ENCODE data around the gene SMO. TPM values are rescaled to one million over a fixed set of nuclear protein-coding genes. Genes with fewer than 3 reads are reported as not detected.
"Not testable (repeated sequence)": the region's sequence is repeated elsewhere in the genome, so short reads cannot be mapped to it uniquely, and the experiment has no call there.

Gene SMO
- total and polyA plus RNA-seq, 2 donors (not counting 1 experiment from before 2014, with no cell fraction given), result 4.5 to 12.6 TPM

- TF ChIP-seq EZH2 (IDR thresholded peaks at IDR 0.05; ENCODE audit: low read length, missing control alignments) (no peak), CTCF (conservative IDR thresholded peaks at IDR 0.05 in 1 of 2, IDR thresholded peaks at IDR 0.05 in 1 of 2; ENCODE audit: low read depth in 1 of 2, low read length in 2 of 2) (no peak)
- DNase-seq (ENCODE audit: low read depth in 2 of 2), result no peak
- Histone ChIP-seq H3K9ac (ENCODE audit: insufficient read depth, low read length) (no peak overlapping the region), H2AFZ (ENCODE audit: low read length) (no peak overlapping the region), H3K4me1 (ENCODE audit: control insufficient read depth, extremely low read depth, insufficient read depth, low read length) (no peaks in the 10 kb centered on the region), H3K27ac (ENCODE audit: insufficient read depth, low read length) (no peak overlapping the region), H3K79me2 (ENCODE audit: control insufficient read depth, insufficient read depth, low read length) (no peaks in the 10 kb centered on the region), H3K4me3 (replicated peaks in 1 of 4; ENCODE audit: control extremely low read depth in 1 of 4, insufficient read depth in 1 of 4, low read depth in 3 of 4, low read length in 4 of 4) (no peak overlapping the region), H3K4me2 (ENCODE audit: extremely low read depth, insufficient read depth, low read length) (no peak overlapping the region), H3K27me3 (ENCODE audit: control insufficient read depth, insufficient read depth, low read length) (no peaks in the 10 kb centered on the region), H3K9me3 (ENCODE audit: control insufficient read depth, insufficient read depth, low read depth, low read length) (no peaks in the 10 kb centered on the region), H4K20me1 (ENCODE audit: control insufficient read depth, extremely low read depth, insufficient read depth, low read length) (no peaks in the 10 kb centered on the region), H3K36me3 (ENCODE audit: control insufficient read depth, insufficient read depth, low read length) (no peaks in the 10 kb centered on the region)
Measured at GRCh38 chr7:129252128-129252527, 63.7 kb downstream of the SMO start.

- not testable (repeated sequence) for H3K27ac ChIP-seq (ENCODE audit: insufficient read depth, low read length); DNase-seq (ENCODE audit: low read depth in 2 of 2); H2AFZ ChIP-seq (ENCODE audit: low read length); H4K20me1 ChIP-seq (ENCODE audit: control insufficient read depth, extremely low read depth, insufficient read depth, low read length); H3K9ac ChIP-seq (ENCODE audit: insufficient read depth, low read length); H3K36me3 ChIP-seq (ENCODE audit: control insufficient read depth, insufficient read depth, low read length); H3K4me3 ChIP-seq (replicated peaks in 1 of 4; ENCODE audit: control extremely low read depth in 1 of 4, insufficient read depth in 1 of 4, low read depth in 3 of 4, low read length in 4 of 4); H3K4me1 ChIP-seq (ENCODE audit: control insufficient read depth, extremely low read depth, insufficient read depth, low read length); H3K79me2 ChIP-seq (ENCODE audit: control insufficient read depth, insufficient read depth, low read length); H3K4me2 ChIP-seq (ENCODE audit: extremely low read depth, insufficient read depth, low read length); H3K9me3 ChIP-seq (ENCODE audit: control insufficient read depth, insufficient read depth, low read depth, low read length); H3K27me3 ChIP-seq (ENCODE audit: control insufficient read depth, insufficient read depth, low read length)
Measured at GRCh38 chr7:129252603-129253002, 64.2 kb downstream of the SMO start.

GRCh38 chr7:129255800-129256199 lies 67.4 kb downstream of the SMO start:
- no peak overlapping the region for H3K4me2 ChIP-seq (ENCODE audit: extremely low read depth, insufficient read depth, low read length)
- TF ChIP-seq EZH2 (IDR thresholded peaks at IDR 0.05; ENCODE audit: low read length, missing control alignments) (no peak), CTCF (conservative IDR thresholded peaks at IDR 0.05 in 1 of 2, IDR thresholded peaks at IDR 0.05 in 1 of 2; ENCODE audit: low read depth in 1 of 2, low read length in 2 of 2) (no peak)
- no peak for DNase-seq (ENCODE audit: low read depth in 2 of 2)
- H3K4me3 ChIP-seq (replicated peaks in 1 of 4; ENCODE audit: control extremely low read depth in 1 of 4, insufficient read depth in 1 of 4, low read depth in 3 of 4, low read length in 4 of 4), result no peak overlapping the region
- H4K20me1 ChIP-seq (ENCODE audit: control insufficient read depth, extremely low read depth, insufficient read depth, low read length), result no peaks in the 10 kb centered on the region
- H3K27me3 ChIP-seq (ENCODE audit: control insufficient read depth, insufficient read depth, low read length), result no peaks in the 10 kb centered on the region
- no peaks in the 10 kb centered on the region for H3K4me1 ChIP-seq (ENCODE audit: control insufficient read depth, extremely low read depth, insufficient read depth, low read length)
- no peaks in the 10 kb centered on the region for H3K36me3 ChIP-seq (ENCODE audit: control insufficient read depth, insufficient read depth, low read length)
- H2AFZ ChIP-seq (ENCODE audit: low read length), result no peak overlapping the region
- H3K79me2 ChIP-seq (ENCODE audit: control insufficient read depth, insufficient read depth, low read length), result no peaks in the 10 kb centered on the region
- no peak overlapping the region for H3K27ac ChIP-seq (ENCODE audit: insufficient read depth, low read length)
- H3K9ac ChIP-seq (ENCODE audit: insufficient read depth, low read length), result no peak overlapping the region
- H3K9me3 ChIP-seq (ENCODE audit: control insufficient read depth, insufficient read depth, low read depth, low read length), result no peaks in the 10 kb centered on the region

Data from fibroblast of lung (primary cell).